Urinary bladder (tissue), 2 donors: Measurements from ENCODE around the gene SH2D7. TPM values are rescaled to one million over a fixed set of nuclear protein-coding genes. Genes with fewer than 3 reads are reported as not detected.

Experiments used
- polyA plus RNA-seq: library from polyadenylated mRNA; stranded (reverse); fragments of 200-250 nt; gene quantifications from one replicate; pipeline ENCODE4 v1.2.3, GENCODE V29; 2013
- small RNA-seq: library from RNA; depleted of rRNA; stranded (forward); fragments of <200 nt; gene quantifications from one replicate; pipeline ENCODE3, GENCODE V24; 2014
- total RNA-seq: library from RNA; depleted of rRNA; stranded (reverse); fragments of >200 nt; gene quantifications from one replicate; pipeline ENCODE4 v1.2.3, GENCODE V29; 2014
- donor health status: healthy.

The SH2D7 gene
- total and polyA plus RNA-seq, 2 donors, result not detected

Small RNA genes within 50 kb of the gene (small RNA-seq; reads per million reads assigned to genes)
- gene RF00092, result not detected

Other genes with a start within 250 kb of the SH2D7 start
- 55.0 TPM for gene TBC1D2B, start 14.8 kb upstream of the SH2D7 start, total RNA-seq
- gene TBC1D2B, start 14.8 kb upstream of the SH2D7 start, polyA plus RNA-seq, result 31.6 TPM
- 11.4 TPM for gene CIB2, start 38.9 kb downstream of the SH2D7 start, total RNA-seq
- gene CIB2, start 38.9 kb downstream of the SH2D7 start, polyA plus RNA-seq, result 6.9 TPM
- gene IDH3A, start 56.8 kb downstream of the SH2D7 start, total RNA-seq, result 24.8 TPM
- 39.4 TPM for gene IDH3A, start 56.8 kb downstream of the SH2D7 start, polyA plus RNA-seq
- gene ACSBG1, start 142.0 kb downstream of the SH2D7 start, total RNA-seq, result 1.1 TPM
- gene ACSBG1, start 142.0 kb downstream of the SH2D7 start, polyA plus RNA-seq, result 0.25 TPM
- gene DNAJA4, start 172.0 kb downstream of the SH2D7 start, total RNA-seq, result 23.4 TPM
- 18.5 TPM for gene DNAJA4, start 172.0 kb downstream of the SH2D7 start, polyA plus RNA-seq
- 66.2 TPM for gene SKIC8, start 207.0 kb downstream of the SH2D7 start, total RNA-seq
- 47.4 TPM for gene SKIC8, start 207.0 kb downstream of the SH2D7 start, polyA plus RNA-seq
- 5.9 TPM for gene CRABP1, start 247.8 kb downstream of the SH2D7 start, total RNA-seq
- 0.20 TPM for gene CRABP1, start 247.8 kb downstream of the SH2D7 start, polyA plus RNA-seq